GM18907 (cell line): Measurements from ENCODE around the gene PPP1R14B.

Source experiments
- ATAC-seq: cut with Tn5 transposase; IDR thresholded peaks from one replicate; pipeline ENCODE4 v1.9.1; 2021; ENCODE audit warnings: mild to moderate bottlenecking, moderate library complexity; ENCODE audit not compliant: unreplicated experiment

PPP1R14B gene

GRCh38 chr11:64218628-64219353 lies 28.0 kb downstream of the PPP1R14B start:
- no peak for ATAC-seq

GRCh38 chr11:64216879-64217278 lies 29.9 kb downstream of the PPP1R14B start:
- ATAC-seq = no peak

GRCh38 chr11:64211181-64211872 lies 35.4 kb downstream of the PPP1R14B start:
- no peak for ATAC-seq

GRCh38 chr11:64210301-64211020 lies 36.3 kb downstream of the PPP1R14B start:
- no peak for ATAC-seq

- ATAC-seq = no peak
These were observed 37.2 kb downstream of the PPP1R14B start for GRCh38 chr11:64209563-64209843.

- no peak for ATAC-seq
These were observed 37.8 kb downstream of the PPP1R14B start for GRCh38 chr11:64208796-64209562.

- ATAC-seq = no peak
These were observed 38.5 kb downstream of the PPP1R14B start for GRCh38 chr11:64208086-64208795.

- ATAC-seq = peak; percentile 49
These were observed 39.3 kb downstream of the PPP1R14B start for GRCh38 chr11:64207256-64208085.

- ATAC-seq = peak; percentile 38
These were observed 40.1 kb downstream of the PPP1R14B start, which contains the start of gene FERMT3 for GRCh38 chr11:64206457-64207255. Gene FERMT3, plus strand, starts transcription at chr11:64206721. Its CDS starts 644 bp downstream, at chr11:64207365.

GRCh38 chr11:64204464-64204989 lies 42.2 kb downstream of the PPP1R14B start:
- ATAC-seq = no peak

- ATAC-seq = no peak
These were observed 42.7 kb downstream of the PPP1R14B start for GRCh38 chr11:64204080-64204440.

- no peak for ATAC-seq
These were observed 43.2 kb downstream of the PPP1R14B start for GRCh38 chr11:64203421-64204079.

- ATAC-seq = no peak
These were observed 43.8 kb downstream of the PPP1R14B start for GRCh38 chr11:64202992-64203391.

GRCh38 chr11:64201543-64201942 lies 45.2 kb downstream of the PPP1R14B start:
- ATAC-seq = no peak

GRCh38 chr11:64198511-64198910 lies 48.2 kb downstream of the PPP1R14B start:
- no peak for ATAC-seq

- ATAC-seq = no peak
These were observed 50.1 kb downstream of the PPP1R14B start for GRCh38 chr11:64196626-64197025.
